ENCODE measurements around the gene PDZRN3.

DNA sequence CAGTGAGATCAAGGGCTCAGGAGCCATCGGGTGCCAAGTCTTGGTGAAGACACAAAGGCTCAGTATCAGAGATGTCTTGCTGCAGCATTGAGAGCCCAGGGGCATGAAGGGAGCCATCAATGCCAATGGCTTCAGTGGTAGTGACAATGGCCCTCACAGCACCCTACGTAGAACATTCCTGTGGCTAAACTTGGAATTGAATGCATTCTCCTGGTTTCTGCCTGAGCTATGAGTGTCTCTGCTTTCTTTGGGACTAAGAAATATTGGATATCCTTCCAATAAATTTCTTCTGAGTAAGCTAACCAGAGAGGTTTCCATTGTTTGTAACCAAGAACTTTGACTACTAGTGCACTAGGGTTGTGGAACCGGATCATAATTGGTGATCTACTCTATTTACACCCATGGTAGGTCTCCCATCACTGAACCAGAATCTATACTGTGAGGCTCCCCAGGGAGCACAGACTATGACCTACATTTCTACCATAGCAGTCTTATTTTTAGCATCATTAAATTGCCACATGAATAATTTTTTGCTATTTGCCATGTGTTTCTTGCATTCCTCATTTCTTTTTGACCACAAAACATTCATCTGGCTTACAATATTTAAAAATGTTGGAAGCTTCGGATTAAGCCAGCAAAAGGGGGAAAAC is 31.6 kb upstream of the PDZRN3 start:
- no peak for TF ChIP-seq EZH2 (IDR thresholded peaks at IDR 0.05)
- TF ChIP-seq, protein P1, sequence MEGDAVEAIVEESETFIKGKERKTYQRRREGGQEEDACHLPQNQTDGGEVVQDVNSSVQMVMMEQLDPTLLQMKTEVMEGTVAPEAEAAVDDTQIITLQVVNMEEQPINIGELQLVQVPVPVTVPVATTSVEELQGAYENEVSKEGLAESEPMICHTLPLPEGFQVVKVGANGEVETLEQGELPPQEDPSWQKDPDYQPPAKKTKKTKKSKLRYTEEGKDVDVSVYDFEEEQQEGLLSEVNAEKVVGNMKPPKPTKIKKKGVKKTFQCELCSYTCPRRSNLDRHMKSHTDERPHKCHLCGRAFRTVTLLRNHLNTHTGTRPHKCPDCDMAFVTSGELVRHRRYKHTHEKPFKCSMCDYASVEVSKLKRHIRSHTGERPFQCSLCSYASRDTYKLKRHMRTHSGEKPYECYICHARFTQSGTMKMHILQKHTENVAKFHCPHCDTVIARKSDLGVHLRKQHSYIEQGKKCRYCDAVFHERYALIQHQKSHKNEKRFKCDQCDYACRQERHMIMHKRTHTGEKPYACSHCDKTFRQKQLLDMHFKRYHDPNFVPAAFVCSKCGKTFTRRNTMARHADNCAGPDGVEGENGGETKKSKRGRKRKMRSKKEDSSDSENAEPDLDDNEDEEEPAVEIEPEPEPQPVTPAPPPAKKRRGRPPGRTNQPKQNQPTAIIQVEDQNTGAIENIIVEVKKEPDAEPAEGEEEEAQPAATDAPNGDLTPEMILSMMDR (IDR thresholded peaks at IDR 0.05) = no peak
- TF ChIP-seq EZH2phosphoT487 (IDR thresholded peaks at IDR 0.05) = no peak
